GM19463 (cell line): ENCODE results near the gene ASS1.

Experiments
- ATAC-seq: cut with Tn5 transposase; IDR thresholded peaks from one replicate; pipeline ENCODE4 v1.9.1; 2021; ENCODE audit warnings: mild to moderate bottlenecking, moderate library complexity; ENCODE audit not compliant: unreplicated experiment

The ASS1 gene

DNA sequence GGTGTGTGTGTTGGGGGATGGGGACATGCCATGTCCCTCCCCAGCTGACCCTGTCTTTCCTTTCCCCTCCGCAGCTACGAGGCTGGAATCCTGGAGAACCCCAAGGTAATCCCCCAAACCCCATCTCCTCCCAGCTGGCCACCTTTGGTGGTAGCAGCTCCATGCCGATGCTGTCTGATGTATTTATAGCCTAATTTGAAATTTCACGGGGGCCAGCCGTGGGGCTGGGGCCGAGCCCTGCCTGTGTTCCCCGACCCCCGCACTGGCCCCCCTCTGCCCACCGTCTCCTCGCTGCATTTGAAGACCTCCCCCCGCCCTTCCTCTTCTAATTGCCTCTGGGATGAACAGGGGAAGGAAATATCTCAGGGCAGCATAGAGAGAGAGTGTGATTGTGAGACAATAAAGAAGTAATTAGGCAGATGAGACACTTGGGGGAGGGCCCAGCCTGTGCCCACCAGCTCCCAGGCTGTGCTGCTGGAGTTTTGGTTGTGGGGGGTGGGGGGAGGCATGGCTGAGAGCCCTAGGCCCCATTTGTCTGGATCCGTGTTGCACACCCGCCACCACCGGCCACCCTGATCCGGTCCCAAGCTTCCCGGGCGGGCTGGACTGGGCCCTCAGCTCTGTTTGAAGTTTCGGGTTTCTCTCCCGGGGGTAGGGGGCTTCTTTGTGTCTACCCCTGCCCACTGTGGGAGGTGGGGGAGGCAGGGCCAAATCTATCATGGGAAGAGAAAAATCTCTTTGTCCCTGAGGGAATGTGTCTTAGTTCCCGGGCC lies 26.8 kb downstream of the ASS1 start:
- no peak for ATAC-seq

- ATAC-seq = no peak
Measured at GRCh38 chr9:130472184-130472705, 27.5 kb downstream of the ASS1 start.

- no peak for ATAC-seq
Measured at GRCh38 chr9:130473009-130473408, 28.2 kb downstream of the ASS1 start.

DNA sequence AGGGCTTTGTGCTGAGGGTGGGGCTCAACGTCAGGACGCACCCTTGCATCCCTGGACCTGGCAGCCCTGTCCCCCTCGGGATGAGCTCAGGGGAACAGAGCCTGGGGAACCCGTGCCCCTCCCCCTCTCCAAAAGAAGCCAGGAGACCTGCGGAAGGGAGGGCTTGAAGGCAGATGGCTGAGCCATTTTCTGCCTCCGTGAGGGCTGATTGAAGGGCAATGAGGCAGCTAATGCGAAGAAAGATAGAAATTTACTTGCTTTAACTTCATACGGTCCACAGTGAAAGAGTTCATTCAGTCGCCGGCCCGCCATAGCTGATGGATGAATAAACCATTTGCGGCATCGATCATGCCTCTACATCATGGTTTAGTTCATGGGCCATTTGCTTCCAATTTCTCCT lies 28.8 kb downstream of the ASS1 start:
- ATAC-seq = no peak

- ATAC-seq = no peak
Measured at GRCh38 chr9:130474106-130474505, 29.3 kb downstream of the ASS1 start.

- ATAC-seq = no peak
Measured at GRCh38 chr9:130476151-130476730, 31.5 kb downstream of the ASS1 start.

- no peak for ATAC-seq
Measured at GRCh38 chr9:130477564-130477963, 32.8 kb downstream of the ASS1 start.

DNA sequence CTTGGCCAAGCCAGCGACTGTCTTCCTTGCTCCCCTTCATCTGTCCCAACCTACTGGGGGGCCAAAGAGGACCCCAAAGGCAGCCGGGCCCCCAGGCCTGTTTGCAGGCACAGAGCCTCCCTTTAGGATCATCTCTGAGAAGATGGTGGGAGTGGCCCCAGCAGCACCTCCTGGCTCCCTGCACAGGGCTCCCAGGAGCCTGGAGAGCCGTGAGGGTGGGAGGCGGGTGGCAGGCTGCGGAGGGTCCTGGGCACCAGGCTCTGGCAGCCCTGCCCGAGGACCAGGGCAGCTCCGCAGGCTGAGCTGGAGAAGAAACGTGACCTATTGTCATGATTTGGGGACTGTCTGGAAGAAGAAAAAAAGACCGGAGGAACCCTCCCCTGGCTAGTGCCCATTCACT lies 33.4 kb downstream of the ASS1 start:
- ATAC-seq = no peak

- no peak for ATAC-seq
Measured at GRCh38 chr9:130478736-130479575, 34.2 kb downstream of the ASS1 start.

DNA sequence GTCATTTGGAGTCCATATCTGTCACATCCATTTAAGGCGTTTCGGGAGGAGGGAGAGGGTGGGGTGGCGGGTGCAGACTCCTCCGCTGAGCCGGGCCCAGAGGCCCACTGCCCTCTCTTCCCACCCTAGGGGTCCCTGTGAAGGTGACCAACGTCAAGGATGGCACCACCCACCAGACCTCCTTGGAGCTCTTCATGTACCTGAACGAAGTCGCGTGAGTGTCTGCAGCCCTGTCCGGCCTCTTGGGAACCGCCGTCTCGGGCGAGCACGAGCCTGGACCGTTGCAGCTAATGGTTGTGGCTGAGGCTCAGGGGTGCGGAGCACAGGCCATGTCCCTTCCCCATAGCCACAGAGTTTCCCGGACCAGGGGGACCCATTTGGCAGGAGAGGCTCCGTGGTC lies 34.8 kb downstream of the ASS1 start:
- ATAC-seq = no peak

DNA sequence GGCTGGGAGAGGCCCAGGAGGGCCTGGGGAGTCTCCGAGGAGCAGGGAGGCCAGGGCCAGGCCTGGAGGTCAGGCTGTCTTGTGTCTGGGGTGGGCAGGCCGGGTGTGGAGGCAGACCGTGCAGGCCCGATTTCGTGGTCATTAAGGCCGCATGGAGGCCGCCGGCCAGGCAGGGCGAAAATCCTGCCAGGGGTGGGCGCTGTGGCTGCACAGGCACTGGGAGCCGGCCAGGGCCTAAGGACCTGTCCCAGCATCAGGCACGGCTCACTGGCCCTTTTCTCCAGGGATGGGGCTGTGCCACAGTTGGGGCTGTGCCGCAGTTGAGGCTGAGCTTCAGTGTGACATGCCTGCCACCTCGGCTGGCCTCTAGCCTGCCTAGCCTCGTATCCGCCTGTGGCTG lies 35.9 kb downstream of the ASS1 start:
- no peak for ATAC-seq

DNA sequence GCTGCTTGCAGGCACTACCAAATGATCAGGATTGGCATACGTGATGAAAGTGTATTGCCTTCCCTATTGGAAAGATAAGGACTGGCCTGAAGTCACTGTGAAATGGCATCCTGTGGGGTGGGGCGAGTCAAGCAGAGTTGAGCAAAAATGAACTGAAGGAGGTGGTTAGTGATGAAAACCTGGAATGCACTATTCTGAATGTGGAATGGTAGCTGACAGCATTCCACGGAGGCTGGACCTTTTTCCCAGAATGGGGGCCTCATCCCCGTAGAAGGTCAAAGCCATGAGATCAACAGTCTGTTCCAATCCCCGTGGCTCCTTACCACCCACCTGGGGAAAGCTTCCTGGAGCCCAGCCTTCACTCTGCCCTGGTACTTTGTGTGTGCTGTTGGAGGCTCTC lies 37.7 kb downstream of the ASS1 start:
- no peak for ATAC-seq

DNA sequence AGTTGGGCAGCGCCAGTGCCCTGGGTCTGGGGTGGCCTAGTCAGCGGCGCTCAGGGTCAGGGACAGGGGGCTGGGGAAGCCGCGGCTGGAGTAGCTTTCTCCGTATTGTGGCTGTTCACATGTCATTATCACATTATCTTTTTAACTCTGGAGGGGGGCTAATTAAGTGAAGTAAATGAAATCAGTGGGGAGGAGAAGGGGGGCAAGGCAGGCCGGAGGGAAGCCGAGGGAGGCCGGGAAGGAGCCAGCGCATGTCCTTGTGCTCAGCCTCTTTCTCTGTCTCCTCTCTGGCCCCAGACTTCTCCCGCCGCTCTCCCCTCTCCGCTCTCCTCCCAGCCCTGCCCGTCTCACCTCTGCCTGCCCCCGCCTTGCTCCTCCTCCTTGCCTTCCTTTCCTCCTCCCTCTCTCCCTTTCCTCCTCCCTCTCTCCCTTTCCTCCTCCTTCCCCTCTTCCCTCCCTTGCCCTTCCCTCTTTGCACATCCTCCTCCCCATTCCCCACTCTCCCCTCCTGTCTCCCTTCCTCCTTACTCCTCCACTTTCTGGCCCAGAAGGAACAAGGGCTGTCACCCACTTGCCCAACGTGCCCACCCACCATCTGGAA lies 38.7 kb downstream of the ASS1 start:
- ATAC-seq = no peak

GRCh38 chr9:130484362-130485072 lies 39.8 kb downstream of the ASS1 start:
- no peak for ATAC-seq

DNA sequence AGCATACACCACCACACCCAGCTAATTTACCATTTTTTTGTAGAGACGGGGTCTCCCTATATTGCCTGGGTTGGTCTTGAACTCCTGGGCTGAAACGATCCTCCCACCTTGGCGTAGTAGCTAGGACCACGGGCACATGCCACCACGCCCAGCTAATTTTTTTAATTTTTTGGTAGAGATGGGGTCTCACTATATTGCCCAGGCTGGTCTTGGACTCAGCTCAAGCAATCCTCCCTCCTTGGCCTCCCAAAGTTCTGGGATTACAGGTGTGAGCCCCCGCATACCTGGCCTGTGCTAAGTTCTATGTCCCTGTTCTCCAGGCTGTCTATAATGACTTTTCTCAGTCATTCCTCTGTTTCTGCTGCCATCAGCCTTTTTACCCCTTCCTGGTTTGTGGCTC lies 41.3 kb downstream of the ASS1 start:
- ATAC-seq = no peak

GRCh38 chr9:130487500-130487899 lies 42.7 kb downstream of the ASS1 start:
- ATAC-seq = no peak

DNA sequence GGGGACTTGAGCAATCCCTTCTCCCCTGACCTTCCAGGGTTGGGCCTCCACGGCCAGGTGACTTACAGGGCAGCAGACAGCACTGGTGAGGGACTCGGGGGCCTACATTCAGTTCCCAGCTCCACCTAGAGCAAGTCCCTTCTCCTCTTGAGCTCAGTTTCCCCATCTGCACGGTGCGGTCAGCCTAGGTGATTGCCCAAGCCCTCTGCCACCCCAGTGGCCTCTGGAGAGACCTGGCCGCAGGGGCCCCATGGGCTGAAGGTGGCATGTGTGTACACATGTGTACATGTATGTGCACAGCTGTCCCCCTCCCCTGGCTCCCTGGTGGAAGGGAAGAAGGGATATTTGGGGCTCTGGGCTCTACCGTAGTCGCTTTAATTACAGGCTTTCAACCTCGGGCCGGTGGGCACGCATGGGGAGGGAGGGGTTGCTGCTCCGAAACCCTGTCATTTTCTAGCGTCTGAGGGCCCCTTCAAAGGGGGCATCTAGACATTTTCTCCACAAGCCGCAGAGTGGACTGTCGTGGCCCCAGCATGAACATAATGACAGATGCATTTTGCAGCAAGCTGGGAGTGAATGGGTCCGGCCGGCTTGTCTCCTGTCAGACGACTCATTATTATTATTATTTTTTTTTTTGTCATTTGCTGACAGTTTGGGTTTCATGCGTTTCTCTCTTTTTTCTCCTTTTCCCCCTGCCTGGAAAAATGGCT lies 44.0 kb downstream of the ASS1 start:
- no peak for ATAC-seq

GRCh38 chr9:130490981-130491380 lies 46.2 kb downstream of the ASS1 start:
- ATAC-seq = no peak

DNA sequence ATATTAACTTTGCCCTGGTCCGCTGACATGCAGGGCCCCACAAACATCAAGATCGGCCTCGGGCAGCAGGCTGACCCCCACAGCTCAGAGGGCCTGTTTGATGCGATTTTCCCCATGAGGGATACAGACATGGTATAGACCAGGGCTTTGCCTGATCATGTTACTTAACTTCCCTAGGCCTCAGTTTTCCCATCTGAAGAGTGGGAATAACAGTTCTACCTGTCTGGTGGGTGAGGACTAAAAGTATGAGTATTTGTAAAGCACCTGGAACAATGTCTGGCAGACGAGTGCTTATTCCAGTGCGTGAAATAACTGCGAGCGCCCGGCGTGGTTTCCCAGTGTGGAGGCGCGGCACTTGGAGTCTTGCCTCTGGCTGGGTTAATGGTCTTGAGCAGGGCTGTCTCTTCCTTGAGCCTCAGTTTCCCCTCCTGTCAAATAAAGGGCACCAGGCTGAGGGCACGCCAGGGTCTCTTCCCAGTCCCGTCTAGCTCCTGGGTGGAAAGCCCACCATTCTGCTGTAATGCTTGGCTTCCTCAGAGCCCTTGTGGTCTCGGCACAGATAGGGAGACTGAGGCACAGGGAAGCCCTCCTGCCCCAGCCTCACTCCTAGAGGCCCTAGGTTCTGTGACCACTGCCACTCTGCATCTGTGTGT lies 47.2 kb downstream of the ASS1 start:
- no peak for ATAC-seq

DNA sequence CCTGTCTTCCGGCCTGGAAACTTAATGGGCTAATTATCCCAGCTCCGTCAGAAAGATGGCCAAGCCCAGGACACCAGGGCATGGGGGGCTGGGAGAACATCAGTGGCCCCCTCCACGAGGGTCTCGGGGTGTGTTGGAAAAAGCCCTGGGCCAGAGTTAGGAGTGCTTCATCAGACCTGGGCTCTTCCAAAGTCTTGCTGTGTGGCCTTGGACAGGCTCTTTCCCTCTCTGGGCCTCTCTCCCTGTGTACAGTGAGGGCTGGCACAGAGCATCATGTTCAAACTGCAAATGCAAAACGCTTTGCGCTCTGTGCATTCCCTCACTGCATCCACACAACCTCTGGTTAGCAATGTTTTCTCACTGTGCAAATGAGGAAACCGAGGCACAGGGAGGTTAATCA lies 48.3 kb downstream of the ASS1 start:
- ATAC-seq = no peak
